ENCODE results near the gene ENTPD7. TPM values are rescaled to one million over a fixed set of nuclear protein-coding genes. Genes with fewer than 3 reads are reported as not detected.

ENTPD7 gene
- total RNA-seq = 1 to 10 TPM; 3.5 to 3.7 TPM

- H3K4me3 ChIP-seq = peak within 1 kb of the TSS; percentile 72 to 90
- peaks cover 0 to 30% of the 10 kb centered on the region in 2 donors for H3K4me1 ChIP-seq
- H3K36me3 ChIP-seq = no peaks in the 10 kb centered on the region
- peak; percentile 92 for DNase-seq (ENCODE audit: low spot score)
- H3K27me3 ChIP-seq = no peaks in the 10 kb centered on the region
- TF ChIP-seq CTCF (IDR thresholded peaks at IDR 0.05) = peak in 1 of 2 donors; percentile 53
- H3K9me3 ChIP-seq = no peaks in the 10 kb centered on the region
- peak within 1 kb of the TSS; percentile 8 to 41 for H3K27ac ChIP-seq
Measured at GRCh38 chr10:99659031-99659867, at the start of gene ENTPD7. Gene ENTPD7, plus strand, starts transcription at chr10:99659509. Its CDS starts 448 bp downstream, at chr10:99659957.

- H3K27ac ChIP-seq = no peak overlapping the region
- DNase-seq (ENCODE audit: low spot score) = no peak
- peaks cover 0 to 4% of the 10 kb centered on the region in 2 donors for H3K4me1 ChIP-seq
- no peaks in the 10 kb centered on the region for H3K9me3 ChIP-seq
- no peak for TF ChIP-seq CTCF (IDR thresholded peaks at IDR 0.05)
- H3K27me3 ChIP-seq = no peaks in the 10 kb centered on the region
- no peak overlapping the region for H3K4me3 ChIP-seq
- peaks cover 33% of the 10 kb centered on the region for H3K36me3 ChIP-seq
Measured at GRCh38 chr10:99610221-99610620, 49.1 kb upstream of the ENTPD7 start.

GRCh38 chr10:99611326-99611725 is 48.0 kb upstream of the ENTPD7 start:
- peaks cover 0 to 9% of the 10 kb centered on the region in 2 donors for H3K4me1 ChIP-seq
- no peak overlapping the region for H3K4me3 ChIP-seq
- no peak overlapping the region for H3K27ac ChIP-seq
- H3K36me3 ChIP-seq = peaks cover 33% of the 10 kb centered on the region
- no peaks in the 10 kb centered on the region for H3K27me3 ChIP-seq
- H3K9me3 ChIP-seq = no peaks in the 10 kb centered on the region
- DNase-seq (ENCODE audit: low spot score) = no peak
- TF ChIP-seq CTCF (IDR thresholded peaks at IDR 0.05) = no peak

- Histone ChIP-seq H3K9me3 (no peaks in the 10 kb centered on the region), H3K36me3 (peaks cover 33% of the 10 kb centered on the region), H3K4me3 (no peak overlapping the region), H3K27ac (no peak overlapping the region), H3K27me3 (no peaks in the 10 kb centered on the region), H3K4me1 (peaks cover 0 to 19% of the 10 kb centered on the region in 2 donors)
- TF ChIP-seq CTCF (IDR thresholded peaks at IDR 0.05) = peak; percentile 69 to 89
- no peak for DNase-seq (ENCODE audit: low spot score)
Measured at GRCh38 chr10:99612167-99612831, 47.0 kb upstream of the ENTPD7 start.

GRCh38 chr10:99615426-99615825 is 43.9 kb upstream of the ENTPD7 start:
- Histone ChIP-seq H3K27ac (no peak overlapping the region), H3K36me3 (peaks cover 21% of the 10 kb centered on the region), H3K4me1 (peaks cover 0 to 39% of the 10 kb centered on the region in 2 donors), H3K4me3 (no peak overlapping the region), H3K9me3 (no peaks in the 10 kb centered on the region), H3K27me3 (no peaks in the 10 kb centered on the region)
- DNase-seq (ENCODE audit: low spot score) = no peak
- no peak for TF ChIP-seq CTCF (IDR thresholded peaks at IDR 0.05)
